Coronary artery (tissue), 2 donors: ENCODE measurements around the gene MYO18A.
A peak's percentile ranks its signal among the peaks of the same experiment; 100 is the strongest.

Source experiments
- DNase-seq: peaks from one replicate; pipeline ENCODE4 v3.0.0-alpha.2; 2017; ENCODE audit warnings: low spot score
- H3K27ac ChIP-seq, 2 donors: fragments of 200-600 bp; sonication (generic); one replicate each; pipeline ENCODE4 v1.5.1; 2016 to 2019
- H3K4me3 ChIP-seq: fragments of 200-600 bp; sonication (generic); 2 replicates; pipeline ENCODE4 v1.5.1; 2016; ENCODE audit warnings: mild to moderate bottlenecking, moderate library complexity
- TF ChIP-seq, protein P1 (sequence below): fragments of 200-600 bp; sonication (generic); IDR thresholded peaks from one replicate; pipeline ENCODE4 v1.5.1; 2019; ENCODE audit warnings: antibody characterized with exemption

The MYO18A gene

DNA sequence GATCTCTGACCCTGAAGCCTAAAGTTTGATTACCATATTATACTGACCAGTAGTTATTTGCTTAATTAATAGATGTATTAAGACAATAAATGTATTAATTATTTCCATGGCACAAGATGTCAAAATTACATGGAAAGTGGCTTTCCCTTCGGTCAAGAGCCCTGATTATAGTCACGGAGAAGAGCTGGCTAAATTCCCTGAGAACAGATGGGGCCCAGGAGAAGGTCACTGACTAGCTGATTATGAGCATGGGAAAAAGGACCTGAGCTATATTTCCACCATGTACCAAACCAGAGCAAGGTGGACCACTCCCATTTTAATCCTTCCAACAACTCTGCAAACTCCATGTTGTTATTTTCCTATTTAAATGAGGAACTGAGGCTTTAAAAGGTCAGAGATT, 12.9 kb upstream of the MYO18A start:
- no peak overlapping the region for H3K4me3 ChIP-seq
- TF ChIP-seq, protein P1, sequence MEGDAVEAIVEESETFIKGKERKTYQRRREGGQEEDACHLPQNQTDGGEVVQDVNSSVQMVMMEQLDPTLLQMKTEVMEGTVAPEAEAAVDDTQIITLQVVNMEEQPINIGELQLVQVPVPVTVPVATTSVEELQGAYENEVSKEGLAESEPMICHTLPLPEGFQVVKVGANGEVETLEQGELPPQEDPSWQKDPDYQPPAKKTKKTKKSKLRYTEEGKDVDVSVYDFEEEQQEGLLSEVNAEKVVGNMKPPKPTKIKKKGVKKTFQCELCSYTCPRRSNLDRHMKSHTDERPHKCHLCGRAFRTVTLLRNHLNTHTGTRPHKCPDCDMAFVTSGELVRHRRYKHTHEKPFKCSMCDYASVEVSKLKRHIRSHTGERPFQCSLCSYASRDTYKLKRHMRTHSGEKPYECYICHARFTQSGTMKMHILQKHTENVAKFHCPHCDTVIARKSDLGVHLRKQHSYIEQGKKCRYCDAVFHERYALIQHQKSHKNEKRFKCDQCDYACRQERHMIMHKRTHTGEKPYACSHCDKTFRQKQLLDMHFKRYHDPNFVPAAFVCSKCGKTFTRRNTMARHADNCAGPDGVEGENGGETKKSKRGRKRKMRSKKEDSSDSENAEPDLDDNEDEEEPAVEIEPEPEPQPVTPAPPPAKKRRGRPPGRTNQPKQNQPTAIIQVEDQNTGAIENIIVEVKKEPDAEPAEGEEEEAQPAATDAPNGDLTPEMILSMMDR, result no peak
- no peak for DNase-seq
- no peak overlapping the region for H3K27ac ChIP-seq

DNA sequence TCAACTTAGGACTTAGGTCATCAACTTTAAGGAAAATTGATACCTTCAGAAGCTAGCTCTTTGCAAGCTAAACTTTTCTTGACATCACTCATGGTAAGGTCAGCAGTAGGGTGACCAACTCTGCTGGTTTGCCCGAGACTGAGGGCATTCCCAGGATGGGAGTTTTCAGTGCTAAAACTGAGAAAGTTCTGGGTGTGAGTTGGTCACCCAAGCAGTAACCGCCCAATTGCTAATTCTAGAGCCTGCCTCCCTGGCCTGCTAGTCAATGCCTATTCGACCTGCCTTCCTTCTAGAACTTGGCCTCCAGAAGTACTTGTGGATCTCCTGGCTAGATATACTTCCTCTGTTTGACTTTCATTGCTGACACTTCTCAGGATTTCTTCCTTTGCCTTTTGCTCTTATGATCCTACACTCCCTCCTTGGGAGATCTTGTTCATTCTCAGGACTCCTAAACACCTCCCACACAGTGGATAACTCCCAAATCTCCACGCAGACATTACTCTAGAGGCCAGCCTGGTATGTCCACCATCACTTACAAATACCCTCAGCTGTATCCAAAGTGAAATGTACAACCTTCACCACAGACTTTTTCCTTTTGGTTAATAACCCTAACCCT, 10.5 kb upstream of the MYO18A start:
- no peak for DNase-seq
- H3K27ac ChIP-seq, result no peak overlapping the region
- TF ChIP-seq, protein P1, result no peak
- no peak overlapping the region for H3K4me3 ChIP-seq

DNA sequence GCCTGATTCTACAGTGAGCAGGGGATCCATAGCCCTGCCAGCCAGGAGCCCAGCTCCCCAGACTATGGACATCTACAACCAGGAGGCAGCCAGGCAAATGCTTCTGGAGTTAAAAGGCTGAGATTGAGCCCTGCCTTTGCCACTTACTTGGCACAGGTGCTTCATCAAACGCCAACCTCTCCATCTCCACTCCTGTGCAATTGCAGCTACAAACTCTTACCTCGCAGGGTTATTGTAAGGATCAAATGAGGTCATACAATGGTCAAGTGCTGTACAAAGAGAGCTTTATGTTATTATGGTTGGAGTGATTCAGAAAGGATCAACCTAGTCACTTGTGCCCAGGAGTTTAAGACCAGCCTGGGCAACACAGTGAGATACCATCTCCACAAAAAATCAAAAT, 9.8 kb upstream of the MYO18A start:
- DNase-seq, result no peak
- Histone ChIP-seq H3K27ac (no peak overlapping the region), H3K4me3 (no peak overlapping the region)
- TF ChIP-seq, protein P1, result no peak

DNA sequence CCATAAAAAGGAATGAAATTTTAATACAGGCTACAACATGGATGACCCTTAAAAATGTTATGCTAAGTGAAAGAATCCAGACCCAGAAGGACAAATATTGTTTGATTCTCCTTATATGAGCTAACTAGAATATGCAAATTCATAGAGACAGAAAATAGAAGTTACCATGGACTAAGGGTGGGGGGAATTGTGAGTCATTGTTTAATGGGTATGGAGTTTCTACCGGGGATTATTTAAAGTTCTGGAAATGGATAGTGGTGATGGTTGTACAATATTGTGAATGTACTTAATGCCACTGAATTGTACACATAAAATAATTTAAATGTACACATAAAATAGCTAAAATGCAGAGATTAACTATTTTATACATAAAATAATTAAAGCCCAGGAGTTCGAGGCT, 9.2 kb upstream of the MYO18A start:
- TF ChIP-seq, protein P1, result no peak
- no peak for DNase-seq
- Histone ChIP-seq H3K4me3 (no peak overlapping the region), H3K27ac (no peak overlapping the region)

DNA sequence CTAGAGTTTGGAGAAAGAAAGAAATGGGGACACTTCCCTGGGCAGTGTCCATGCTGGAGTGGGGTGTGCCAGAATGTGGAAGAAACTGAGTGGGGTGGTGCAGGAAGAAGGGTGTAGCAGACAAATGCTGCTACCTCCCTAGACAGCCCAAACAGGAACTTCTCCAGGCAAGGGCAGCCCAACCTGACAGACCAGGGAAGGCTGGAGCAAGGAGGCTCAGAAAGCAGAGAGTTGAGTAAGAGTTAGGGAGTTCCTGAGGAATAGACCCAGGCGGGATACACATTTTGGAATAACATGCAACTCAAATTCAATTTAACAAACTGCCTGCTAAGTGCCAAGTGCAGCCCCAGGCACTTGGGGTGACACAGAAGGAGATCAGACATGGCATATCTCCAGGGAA, 1.0 kb upstream of the MYO18A start:
- DNase-seq, result peak; percentile 53
- TF ChIP-seq, protein P1, result no peak
- peak overlapping the region in 1 of 2 donors; percentile 89 for H3K27ac ChIP-seq
- no peak overlapping the region for H3K4me3 ChIP-seq

DNA sequence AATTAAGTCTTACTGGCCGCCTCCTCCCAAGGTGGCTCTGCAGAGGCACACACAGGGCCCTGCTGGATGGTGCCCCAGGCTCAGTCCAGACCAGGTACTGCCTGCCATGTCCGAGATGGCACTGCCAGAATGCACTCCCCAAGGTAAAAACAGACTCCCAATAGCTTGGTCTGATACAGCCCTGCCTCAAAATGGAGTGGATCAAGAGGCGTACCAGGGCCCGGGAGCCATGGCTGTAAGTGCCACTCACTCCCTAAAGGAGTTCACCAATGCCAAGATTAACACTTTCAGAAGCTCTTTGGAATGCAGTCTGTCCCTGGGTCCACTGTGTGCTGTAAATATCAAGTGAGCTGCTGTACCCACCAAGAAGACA, 576 bp upstream of the MYO18A start:
- H3K4me3 ChIP-seq, result peak overlapping the region; percentile 79
- DNase-seq, result peak; percentile 65
- H3K27ac ChIP-seq, result peak overlapping the region; percentile 74 to 89
- TF ChIP-seq, protein P1, result no peak

DNA sequence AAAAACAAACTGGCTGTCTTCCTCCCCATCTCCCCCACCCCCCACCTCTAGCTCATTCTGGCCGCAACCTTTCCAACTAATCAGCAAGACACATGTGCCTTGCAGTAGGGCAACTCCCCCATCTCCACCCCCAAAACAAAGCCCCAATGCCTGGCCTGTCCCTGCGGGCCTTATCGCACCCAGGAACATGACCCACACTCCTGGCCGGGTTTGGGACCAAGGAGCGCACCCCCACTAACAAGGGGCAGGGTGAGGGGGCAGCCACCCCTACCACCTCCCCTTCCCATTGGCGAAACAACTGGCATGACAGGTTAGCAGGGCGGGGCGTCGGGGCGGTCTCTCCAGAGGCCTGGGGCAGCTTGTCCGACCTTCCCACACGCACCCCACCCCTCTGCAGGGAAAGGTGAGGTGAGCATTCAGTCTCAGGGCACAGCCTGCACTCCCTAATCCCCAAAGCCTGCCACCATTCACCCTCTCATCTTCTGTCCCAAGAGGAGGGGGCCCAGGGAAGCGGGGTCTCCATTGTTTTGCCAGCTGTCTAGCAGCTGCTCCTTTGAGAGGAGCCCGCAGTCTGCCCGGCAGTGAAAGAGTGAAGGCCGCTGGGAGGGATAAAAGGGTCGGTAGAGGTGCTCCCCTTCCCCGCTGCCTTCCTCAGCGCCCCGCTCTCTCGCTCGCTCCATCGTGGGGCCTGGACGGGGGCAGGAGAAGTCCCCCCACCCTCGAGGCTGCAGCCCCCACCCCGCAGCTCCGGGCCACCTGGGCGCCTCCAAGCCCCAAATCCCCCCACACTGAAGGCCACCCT, 765 bp downstream of the MYO18A start:
- peak overlapping the region; percentile 74 to 89 for H3K27ac ChIP-seq
- TF ChIP-seq, protein P1, result no peak
- peak overlapping the region; percentile 79 for H3K4me3 ChIP-seq
- peak; percentile 73 for DNase-seq
